ENCODE results near the gene GRIP2.

Gene GRIP2

GRCh38 chr3:14485981-14486380 lies 54.2 kb downstream of the GRIP2 start:
- no peak for DNase-seq (ENCODE audit: low read depth, low spot score)

- no peak for DNase-seq (ENCODE audit: low read depth, low spot score)
Measured at GRCh38 chr3:14484741-14485140, 55.4 kb downstream of the GRIP2 start.

GRCh38 chr3:14483286-14483685 lies 56.9 kb downstream of the GRIP2 start:
- no peak for DNase-seq (ENCODE audit: low read depth, low spot score)

- no peak for DNase-seq (ENCODE audit: low read depth, low spot score)
Measured at GRCh38 chr3:14482271-14482721, 57.8 kb downstream of the GRIP2 start.

GRCh38 chr3:14481646-14482036 lies 58.5 kb downstream of the GRIP2 start:
- DNase-seq (ENCODE audit: low read depth, low spot score): no peak

GRCh38 chr3:14481018-14481645 lies 59.0 kb downstream of the GRIP2 start:
- no peak for DNase-seq (ENCODE audit: low read depth, low spot score)

- no peak for DNase-seq (ENCODE audit: low read depth, low spot score)
Measured at GRCh38 chr3:14480207-14481017, 59.7 kb downstream of the GRIP2 start.

GRCh38 chr3:14479591-14479990 lies 60.6 kb downstream of the GRIP2 start:
- DNase-seq (ENCODE audit: low read depth, low spot score): no peak

- no peak for DNase-seq (ENCODE audit: low read depth, low spot score)
Measured at GRCh38 chr3:14478956-14479550, 61.1 kb downstream of the GRIP2 start.

GRCh38 chr3:14477311-14477935 lies 62.7 kb downstream of the GRIP2 start:
- no peak for DNase-seq (ENCODE audit: low read depth, low spot score)

- no peak for DNase-seq (ENCODE audit: low read depth, low spot score)
Measured at GRCh38 chr3:14476583-14477265, 63.4 kb downstream of the GRIP2 start.

- no peak for DNase-seq (ENCODE audit: low read depth, low spot score)
Measured at GRCh38 chr3:14475621-14476020, 64.5 kb downstream of the GRIP2 start.

GRCh38 chr3:14474363-14475081 lies 65.6 kb downstream of the GRIP2 start:
- no peak for DNase-seq (ENCODE audit: low read depth, low spot score)

- DNase-seq (ENCODE audit: low read depth, low spot score): no peak
Measured at GRCh38 chr3:14473411-14473891, 66.7 kb downstream of the GRIP2 start.

- DNase-seq (ENCODE audit: low read depth, low spot score): no peak
Measured at GRCh38 chr3:14472471-14473351, 67.4 kb downstream of the GRIP2 start.

- no peak for DNase-seq (ENCODE audit: low read depth, low spot score)
Measured at GRCh38 chr3:14471690-14472089, 68.5 kb downstream of the GRIP2 start.

GRCh38 chr3:14471016-14471415 lies 69.1 kb downstream of the GRIP2 start:
- no peak for DNase-seq (ENCODE audit: low read depth, low spot score)

- no peak for DNase-seq (ENCODE audit: low read depth, low spot score)
Measured at GRCh38 chr3:14470461-14470860, 69.7 kb downstream of the GRIP2 start.

- no peak for DNase-seq (ENCODE audit: low read depth, low spot score)
Measured at GRCh38 chr3:14468621-14468981, 71.5 kb downstream of the GRIP2 start.
